WTC11 (cell line): ENCODE data around the gene CACNG3. TPM values are rescaled to one million over a fixed set of nuclear protein-coding genes. Genes with fewer than 3 reads are reported as not detected.

Source experiments
- ATAC-seq: fragments of 200-7000 bp; cut with Tn5 transposase; 2 replicates; pipeline ENCODE4 v1.10.0; 2021; ENCODE audit warnings: mild to moderate bottlenecking, moderate library complexity
- CTCF ChIA-PET: fragments of 300-600 bp; sonication (Branson Sonifier 250); formaldehyde crosslinking; loops from one replicate; lab custom pipeline; 2021; ENCODE audit warnings: antibody characterized with exemption; lab: Charles Lee
- POLR2A ChIA-PET: fragments of 350-600 bp; sonication (Branson Sonifier 250); formaldehyde crosslinking; loops from one replicate; lab custom pipeline; 2021; ENCODE audit warnings: antibody characterized with exemption; lab: Charles Lee
- DNase-seq: peaks from one replicate; pipeline ENCODE4 v3.0.0; 2021; ENCODE audit warnings: low spot score
- H3K27ac Mint-ChIP-seq: 2 replicates; pipeline ENCODE4 v1.8.0; 2021; ENCODE audit warnings: mixed read lengths
- H3K27me3 Mint-ChIP-seq: 2 replicates; pipeline ENCODE4 v1.8.0; 2021; ENCODE audit warnings: low read depth, mild to moderate bottlenecking, moderate library complexity, mixed read lengths
- H3K36me3 Mint-ChIP-seq: 2 replicates; pipeline ENCODE4 v1.8.0; 2021; ENCODE audit warnings: mixed read lengths
- H3K4me1 Mint-ChIP-seq: 2 replicates; pipeline ENCODE4 v1.8.0; 2022; ENCODE audit warnings: mixed read lengths
- H3K4me3 Mint-ChIP-seq: 2 replicates; pipeline ENCODE4 v1.8.0; 2021; ENCODE audit warnings: mild to moderate bottlenecking, moderate library complexity, mixed read lengths
- H3K9me3 Mint-ChIP-seq: 2 replicates; pipeline ENCODE4 v1.8.0; 2021; ENCODE audit warnings: mixed read lengths
- AFF4 ChIP-seq: sonication (generic); formaldehyde crosslinking; IDR thresholded peaks from 2 replicates; pipeline ENCODE4 v1.8.1; 2023; ENCODE audit warnings: mild to moderate bottlenecking, missing genetic modification reagents, borderline replicate concordance
- ATF1 ChIP-seq: sonication (generic); formaldehyde crosslinking; IDR thresholded peaks from 2 replicates; pipeline ENCODE4 v1.8.1; 2023; ENCODE audit warnings: mild to moderate bottlenecking, moderate library complexity, missing genetic modification reagents
- ESRRA ChIP-seq: sonication (generic); formaldehyde crosslinking; IDR thresholded peaks from 2 replicates; pipeline ENCODE4 v1.8.1; 2022; ENCODE audit warnings: mild to moderate bottlenecking, missing genetic modification reagents, borderline replicate concordance
- ETV6 ChIP-seq: sonication (generic); formaldehyde crosslinking; IDR thresholded peaks from 2 replicates; pipeline ENCODE4 v1.8.1; 2022; ENCODE audit warnings: mild to moderate bottlenecking, missing genetic modification reagents
- GABPB1 ChIP-seq: sonication (generic); formaldehyde crosslinking; IDR thresholded peaks from 2 replicates; pipeline ENCODE4 v1.8.1; 2023; ENCODE audit warnings: mild to moderate bottlenecking, missing genetic modification reagents
- IRF2 ChIP-seq: sonication (generic); formaldehyde crosslinking; IDR thresholded peaks from 2 replicates; pipeline ENCODE4 v1.8.0; 2022; ENCODE audit warnings: low read depth, missing genetic modification reagents, borderline replicate concordance
- KAT7 ChIP-seq: sonication (generic); formaldehyde crosslinking; IDR thresholded peaks from 2 replicates; pipeline ENCODE4 v1.8.1; 2023; ENCODE audit warnings: missing genetic modification reagents, mild to moderate bottlenecking, borderline replicate concordance
- USF2 ChIP-seq: sonication (generic); formaldehyde crosslinking; IDR thresholded peaks from 2 replicates; pipeline ENCODE4 v1.8.1; 2023; ENCODE audit warnings: mild to moderate bottlenecking, missing genetic modification reagents, moderate library complexity
- ZBTB43 ChIP-seq: sonication (generic); formaldehyde crosslinking; IDR thresholded peaks from 2 replicates; pipeline ENCODE4 v1.8.1; 2023; ENCODE audit warnings: mild to moderate bottlenecking, missing genetic modification reagents
- ZNF317 ChIP-seq: sonication (generic); formaldehyde crosslinking; IDR thresholded peaks from 2 replicates; pipeline ENCODE4 v1.8.1; 2023; ENCODE audit warnings: low read depth, mild to moderate bottlenecking, moderate library complexity, missing genetic modification reagents, borderline replicate concordance
- total RNA-seq: library from RNA; stranded (reverse); gene quantifications from 3 replicates; pipeline ENCODE4 v1.2.3, GENCODE V29; 2021
- TF ChIP-seq, protein P1 (sequence below): sonication (generic); formaldehyde crosslinking; conservative IDR thresholded peaks from 2 replicates; pipeline ENCODE4 v1.8.1; 2023; ENCODE audit warnings: mild to moderate bottlenecking, low read depth, missing genetic modification reagents, moderate library complexity
- TF ChIP-seq, protein P2 (sequence below): sonication (generic); formaldehyde crosslinking; IDR thresholded peaks from 2 replicates; pipeline ENCODE4 v1.8.1; 2023; ENCODE audit warnings: mild to moderate bottlenecking, missing genetic modification reagents
- TF ChIP-seq, protein P3 (sequence below): sonication (generic); formaldehyde crosslinking; IDR thresholded peaks from 2 replicates; pipeline ENCODE4 v1.8.0; 2022; ENCODE audit warnings: mild to moderate bottlenecking, missing genetic modification reagents

CACNG3 gene
- total RNA-seq, 1 experiment from 2014 or later = not detected

GRCh38 chr16:24382762-24383407 is 126.8 kb downstream of the CACNG3 start:
- ATAC-seq (peak; percentile 89), DNase-seq (no peak)
- Mint-ChIP-seq H3K4me3 (no peak overlapping the region), H3K27ac (no peak overlapping the region; the same call in 1 of the 2 replicates), H3K4me1 (peaks cover 36% of the 10 kb centered on the region), H3K9me3 (peaks cover 42% of the 10 kb centered on the region), H3K36me3 (peaks cover 36% of the 10 kb centered on the region), H3K27me3 (peaks cover 94% of the 10 kb centered on the region)
- CTCF ChIA-PET = interaction anchor here (0.8 to 2.5 kb wide), 11 partner anchors 12 to 337 kb away, joined by 3 to 14 read pairs (median 4); no protein-coding TSS in a partner anchor
- no peak for TF ChIP-seq ATF1 (CRISPR knock-in tag)
- no peak for TF ChIP-seq KAT7 (CRISPR knock-in tag)
- 0 out of 2 replicates have a peak, but pooled peaks have one; percentile 49 for TF ChIP-seq ETV6 (CRISPR knock-in tag)
- no peak for TF ChIP-seq USF2
- TF ChIP-seq GABPB1 = no peak
- TF ChIP-seq AFF4 = no peak
- TF ChIP-seq, protein P1, sequence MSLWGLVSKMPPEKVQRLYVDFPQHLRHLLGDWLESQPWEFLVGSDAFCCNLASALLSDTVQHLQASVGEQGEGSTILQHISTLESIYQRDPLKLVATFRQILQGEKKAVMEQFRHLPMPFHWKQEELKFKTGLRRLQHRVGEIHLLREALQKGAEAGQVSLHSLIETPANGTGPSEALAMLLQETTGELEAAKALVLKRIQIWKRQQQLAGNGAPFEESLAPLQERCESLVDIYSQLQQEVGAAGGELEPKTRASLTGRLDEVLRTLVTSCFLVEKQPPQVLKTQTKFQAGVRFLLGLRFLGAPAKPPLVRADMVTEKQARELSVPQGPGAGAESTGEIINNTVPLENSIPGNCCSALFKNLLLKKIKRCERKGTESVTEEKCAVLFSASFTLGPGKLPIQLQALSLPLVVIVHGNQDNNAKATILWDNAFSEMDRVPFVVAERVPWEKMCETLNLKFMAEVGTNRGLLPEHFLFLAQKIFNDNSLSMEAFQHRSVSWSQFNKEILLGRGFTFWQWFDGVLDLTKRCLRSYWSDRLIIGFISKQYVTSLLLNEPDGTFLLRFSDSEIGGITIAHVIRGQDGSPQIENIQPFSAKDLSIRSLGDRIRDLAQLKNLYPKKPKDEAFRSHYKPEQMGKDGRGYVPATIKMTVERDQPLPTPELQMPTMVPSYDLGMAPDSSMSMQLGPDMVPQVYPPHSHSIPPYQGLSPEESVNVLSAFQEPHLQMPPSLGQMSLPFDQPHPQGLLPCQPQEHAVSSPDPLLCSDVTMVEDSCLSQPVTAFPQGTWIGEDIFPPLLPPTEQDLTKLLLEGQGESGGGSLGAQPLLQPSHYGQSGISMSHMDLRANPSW (CRISPR knock-in tag) = no peak
- TF ChIP-seq ZBTB43 (CRISPR knock-in tag) = peak; percentile 48; the same call in 1 of the 2 replicates
- no peak for TF ChIP-seq ESRRA (CRISPR knock-in tag)
- TF ChIP-seq, protein P2, sequence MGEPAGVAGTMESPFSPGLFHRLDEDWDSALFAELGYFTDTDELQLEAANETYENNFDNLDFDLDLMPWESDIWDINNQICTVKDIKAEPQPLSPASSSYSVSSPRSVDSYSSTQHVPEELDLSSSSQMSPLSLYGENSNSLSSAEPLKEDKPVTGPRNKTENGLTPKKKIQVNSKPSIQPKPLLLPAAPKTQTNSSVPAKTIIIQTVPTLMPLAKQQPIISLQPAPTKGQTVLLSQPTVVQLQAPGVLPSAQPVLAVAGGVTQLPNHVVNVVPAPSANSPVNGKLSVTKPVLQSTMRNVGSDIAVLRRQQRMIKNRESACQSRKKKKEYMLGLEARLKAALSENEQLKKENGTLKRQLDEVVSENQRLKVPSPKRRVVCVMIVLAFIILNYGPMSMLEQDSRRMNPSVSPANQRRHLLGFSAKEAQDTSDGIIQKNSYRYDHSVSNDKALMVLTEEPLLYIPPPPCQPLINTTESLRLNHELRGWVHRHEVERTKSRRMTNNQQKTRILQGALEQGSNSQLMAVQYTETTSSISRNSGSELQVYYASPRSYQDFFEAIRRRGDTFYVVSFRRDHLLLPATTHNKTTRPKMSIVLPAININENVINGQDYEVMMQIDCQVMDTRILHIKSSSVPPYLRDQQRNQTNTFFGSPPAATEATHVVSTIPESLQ (CRISPR knock-in tag) = no peak
- TF ChIP-seq ZNF317 (CRISPR knock-in tag) = no peak
- no peak for TF ChIP-seq IRF2 (CRISPR knock-in tag)
- TF ChIP-seq, protein P3, sequence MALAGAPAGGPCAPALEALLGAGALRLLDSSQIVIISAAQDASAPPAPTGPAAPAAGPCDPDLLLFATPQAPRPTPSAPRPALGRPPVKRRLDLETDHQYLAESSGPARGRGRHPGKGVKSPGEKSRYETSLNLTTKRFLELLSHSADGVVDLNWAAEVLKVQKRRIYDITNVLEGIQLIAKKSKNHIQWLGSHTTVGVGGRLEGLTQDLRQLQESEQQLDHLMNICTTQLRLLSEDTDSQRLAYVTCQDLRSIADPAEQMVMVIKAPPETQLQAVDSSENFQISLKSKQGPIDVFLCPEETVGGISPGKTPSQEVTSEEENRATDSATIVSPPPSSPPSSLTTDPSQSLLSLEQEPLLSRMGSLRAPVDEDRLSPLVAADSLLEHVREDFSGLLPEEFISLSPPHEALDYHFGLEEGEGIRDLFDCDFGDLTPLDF (CRISPR knock-in tag) = no peak
- POLR2A ChIA-PET = no interaction called here
